ENCODE results near the gene LENG8. TPM values are rescaled to one million over a fixed set of nuclear protein-coding genes. Genes with fewer than 3 reads are reported as not detected.
A peak's percentile ranks its signal among the peaks of the same experiment; 100 is the strongest.

The LENG8 gene
- total RNA-seq, 1 donor from 2014 or later: 193 TPM

GRCh38 chr19:54421521-54421920 lies 27.5 kb upstream of the LENG8 start:
- peak overlapping the region; percentile 62 for H3K27ac Mint-ChIP-seq (ENCODE audit: unreplicated experiment)
- peaks cover 31% of the 10 kb centered on the region for H3K27me3 ChIP-seq (ENCODE audit: insufficient read depth, low read length)
- no peak overlapping the region for H3K4me3 Mint-ChIP-seq (ENCODE audit: unreplicated experiment)
- no peak overlapping the region for H3K9ac ChIP-seq (ENCODE audit: low read length)
- no peaks in the 10 kb centered on the region for H3K9me3 Mint-ChIP-seq (ENCODE audit: unreplicated experiment)
- TF ChIP-seq CTCF (IDR thresholded peaks at IDR 0.05; ENCODE audit: insufficient read depth, low read depth, low read length) (no peak), EZH2 (IDR thresholded peaks at IDR 0.05; ENCODE audit: insufficient read depth, low read length) (no peak)
- H3K36me3 Mint-ChIP-seq (ENCODE audit: low read depth, unreplicated experiment): no peaks in the 10 kb centered on the region
- H3K4me2 ChIP-seq (ENCODE audit: low read length): no peak overlapping the region
- no peaks in the 10 kb centered on the region for H3K9me3 ChIP-seq (ENCODE audit: insufficient read depth, low read depth, low read length)
- no peak overlapping the region for H3K27ac ChIP-seq (ENCODE audit: low read depth, low read length)
- no peaks in the 10 kb centered on the region for H3K36me3 ChIP-seq (ENCODE audit: insufficient read depth, low read length)
- FAIRE-seq (no peak), DNase-seq (ENCODE audit: low read depth) (no peak)
- H3K27me3 Mint-ChIP-seq (ENCODE audit: low read depth, unreplicated experiment): peaks cover 5% of the 10 kb centered on the region
- H2AFZ ChIP-seq (ENCODE audit: low read depth, low read length): no peak overlapping the region
- no peaks in the 10 kb centered on the region for H3K4me1 ChIP-seq (ENCODE audit: insufficient read depth, low read length)
- H3K79me2 ChIP-seq (ENCODE audit: insufficient read depth, low read length): no peaks in the 10 kb centered on the region
- peaks cover 14% of the 10 kb centered on the region for H3K4me1 Mint-ChIP-seq (ENCODE audit: low read depth, unreplicated experiment)
- H3K4me3 ChIP-seq (ENCODE audit: insufficient read depth, low read depth, low read length): no peak overlapping the region
- H4K20me1 ChIP-seq (ENCODE audit: insufficient read depth, low read length): no peaks in the 10 kb centered on the region

- Histone ChIP-seq H3K79me2 (ENCODE audit: insufficient read depth, low read length) (no peaks in the 10 kb centered on the region), H3K9me3 (ENCODE audit: insufficient read depth, low read depth, low read length) (no peaks in the 10 kb centered on the region), H3K27ac (ENCODE audit: low read depth, low read length) (no peak overlapping the region), H2AFZ (ENCODE audit: low read depth, low read length) (no peak overlapping the region), H3K4me3 (ENCODE audit: insufficient read depth, low read depth, low read length) (no peak overlapping the region), H3K9ac (ENCODE audit: low read length) (no peak overlapping the region), H3K4me1 (ENCODE audit: insufficient read depth, low read length) (no peaks in the 10 kb centered on the region), H3K27me3 (ENCODE audit: insufficient read depth, low read length) (peaks cover 25% of the 10 kb centered on the region), H4K20me1 (ENCODE audit: insufficient read depth, low read length) (no peaks in the 10 kb centered on the region), H3K36me3 (ENCODE audit: insufficient read depth, low read length) (no peaks in the 10 kb centered on the region), H3K4me2 (ENCODE audit: low read length) (no peak overlapping the region)
- TF ChIP-seq CTCF (IDR thresholded peaks at IDR 0.05; ENCODE audit: insufficient read depth, low read depth, low read length) (no peak), EZH2 (IDR thresholded peaks at IDR 0.05; ENCODE audit: insufficient read depth, low read length) (no peak)
- FAIRE-seq (no peak), DNase-seq (ENCODE audit: low read depth) (no peak)
- no peak overlapping the region for H3K4me3 Mint-ChIP-seq (ENCODE audit: unreplicated experiment)
- H3K4me1 Mint-ChIP-seq (ENCODE audit: low read depth, unreplicated experiment): peaks cover 14% of the 10 kb centered on the region
- H3K9me3 Mint-ChIP-seq (ENCODE audit: unreplicated experiment): no peaks in the 10 kb centered on the region
- H3K36me3 Mint-ChIP-seq (ENCODE audit: low read depth, unreplicated experiment): no peaks in the 10 kb centered on the region
- no peak overlapping the region for H3K27ac Mint-ChIP-seq (ENCODE audit: unreplicated experiment)
- peaks cover 4% of the 10 kb centered on the region for H3K27me3 Mint-ChIP-seq (ENCODE audit: low read depth, unreplicated experiment)
These were observed 26.9 kb upstream of the LENG8 start for GRCh38 chr19:54422136-54422535.

GRCh38 chr19:54424201-54424600 lies 24.8 kb upstream of the LENG8 start:
- Mint-ChIP-seq H3K27ac (ENCODE audit: unreplicated experiment) (no peak overlapping the region), H3K36me3 (ENCODE audit: low read depth, unreplicated experiment) (no peaks in the 10 kb centered on the region), H3K9me3 (ENCODE audit: unreplicated experiment) (no peaks in the 10 kb centered on the region), H3K4me3 (ENCODE audit: unreplicated experiment) (no peak overlapping the region), H3K27me3 (ENCODE audit: low read depth, unreplicated experiment) (peaks cover 2% of the 10 kb centered on the region), H3K4me1 (ENCODE audit: low read depth, unreplicated experiment) (peaks cover 7% of the 10 kb centered on the region)
- no peak for TF ChIP-seq CTCF (IDR thresholded peaks at IDR 0.05; ENCODE audit: insufficient read depth, low read depth, low read length)
- TF ChIP-seq EZH2 (IDR thresholded peaks at IDR 0.05; ENCODE audit: insufficient read depth, low read length): no peak
- Histone ChIP-seq H3K4me2 (ENCODE audit: low read length) (no peak overlapping the region), H2AFZ (ENCODE audit: low read depth, low read length) (no peak overlapping the region), H3K27me3 (ENCODE audit: insufficient read depth, low read length) (peaks cover 17% of the 10 kb centered on the region), H3K36me3 (ENCODE audit: insufficient read depth, low read length) (no peaks in the 10 kb centered on the region), H3K27ac (ENCODE audit: low read depth, low read length) (no peak overlapping the region), H3K79me2 (ENCODE audit: insufficient read depth, low read length) (no peaks in the 10 kb centered on the region), H3K4me1 (ENCODE audit: insufficient read depth, low read length) (no peaks in the 10 kb centered on the region), H3K4me3 (ENCODE audit: insufficient read depth, low read depth, low read length) (no peak overlapping the region), H3K9ac (ENCODE audit: low read length) (no peak overlapping the region), H4K20me1 (ENCODE audit: insufficient read depth, low read length) (no peaks in the 10 kb centered on the region), H3K9me3 (ENCODE audit: insufficient read depth, low read depth, low read length) (no peaks in the 10 kb centered on the region)
- DNase-seq (ENCODE audit: low read depth) (no peak), FAIRE-seq (no peak)

Data from astrocyte (in vitro differentiated cells and primary cell).